ENCODE measurements around the gene CORIN. TPM values are rescaled to one million over a fixed set of nuclear protein-coding genes. Genes with fewer than 3 reads are reported as not detected.

Gene CORIN
- total and polyA plus RNA-seq, 10 of the 15 experiments (the other 5 are each of a cell fraction or from before 2014, with no cell fraction given) = 0.02 to 0.45 (median 0.09) TPM; not detected in 3

- BruUV-seq (replicated peaks) = no TSS peak
- H3K9me3 ChIP-seq (replicated peaks; ENCODE audit: control insufficient read depth, insufficient read depth, low read length) = no peaks in the 10 kb centered on the region
- in situ Hi-C loops (cut with MboI) (no loop called here), intact Hi-C loops (cut with micrococcal nuclease; ENCODE audit: unreplicated experiment) (no loop called here)
- no peak overlapping the region for H3K4me3 ChIP-seq
- no peak overlapping the region for H3K9ac ChIP-seq (ENCODE audit: control insufficient read depth, insufficient read depth, low read length)
- WGBS (ENCODE audit: insufficient coverage, insufficient replicate concordance, low lambda C conversion rate, missing lambda C conversion rate) = 67% methylated on average over 4 of the region's 4 CpGs
- RAD21 ChIA-PET (ENCODE audit: unreplicated experiment) = no interaction called here
- CTCF ChIA-PET = interaction anchor here (0.6 to 1.3 kb wide), 2 partner anchors 37 to 564 kb away, joined by 3 read pairs; no protein-coding TSS in a partner anchor
- DNase-seq (ENCODE audit: low read depth, low spot score) (no peak), FAIRE-seq (no peak), ATAC-seq (no peak)
- H2AFZ ChIP-seq (ENCODE audit: control insufficient read depth, low read depth, low read length) = no peak overlapping the region
- no peaks in the 10 kb centered on the region for H4K20me1 ChIP-seq (ENCODE audit: control insufficient read depth, insufficient read depth)
- H3K27ac ChIP-seq (ENCODE audit: control insufficient read depth, insufficient read depth) = no peak overlapping the region
- no peaks in the 10 kb centered on the region for H3K4me1 ChIP-seq (ENCODE audit: control insufficient read depth, insufficient read depth, low read length)
- SMC1A ChIA-PET (ENCODE audit: uncharacterized antibody, unreplicated experiment) = interaction anchor here (1.5 kb wide), 1 partner anchor 10 kb away, joined by 4 read pairs; no protein-coding TSS in a partner anchor
- H3K36me3 ChIP-seq (ENCODE audit: control insufficient read depth in 2 of 2, insufficient read depth in 2 of 2, low read length in 1 of 2) = no peaks in the 10 kb centered on the region
- H3K27me3 ChIP-seq (replicated peaks in 1 of 2; ENCODE audit: control insufficient read depth in 2 of 2, insufficient read depth in 2 of 2, low read length in 1 of 2) = no peaks in the 10 kb centered on the region
- no peaks in the 10 kb centered on the region for H3K79me2 ChIP-seq (ENCODE audit: control insufficient read depth, insufficient read depth, low read length)
- POLR2A ChIA-PET = no interaction called here
- no peak overlapping the region for H3K4me2 ChIP-seq (ENCODE audit: control insufficient read depth, insufficient read depth)
- TF ChIP-seq CHD1 (IDR thresholded peaks at IDR 0.05; ENCODE audit: low read depth, low read length) (no peak), PAX5 (IDR thresholded peaks at IDR 0.05; ENCODE audit: borderline replicate concordance, low read depth, low read length) (no peak), SREBF2 (IDR thresholded peaks at IDR 0.05; ENCODE audit: low read length) (no peak), IRF5 (IDR thresholded peaks at IDR 0.05; ENCODE audit: borderline replicate concordance) (no peak), POLR2AphosphoS2 (IDR thresholded peaks at IDR 0.05; ENCODE audit: low read depth, low read length) (no peak), CHD2 (IDR thresholded peaks at IDR 0.05; ENCODE audit: borderline replicate concordance, low read depth, low read length) (no peak), SKIL (IDR thresholded peaks at IDR 0.05; ENCODE audit: low read depth, poor library complexity, severe bottlenecking) (no peak), ZNF24 (IDR thresholded peaks at IDR 0.05) (no peak), SREBF1 (IDR thresholded peaks at IDR 0.05; ENCODE audit: low read length) (no peak), CTCF (IDR thresholded peaks at IDR 0.05 in 2 of 3, conservative IDR thresholded peaks at IDR 0.05 in 1 of 3; ENCODE audit: control insufficient read depth in 2 of 3, extremely low read depth in 1 of 3, insufficient read depth in 1 of 3, low read depth in 3 of 3, low read length in 3 of 3) (no peak), ETV6 (conservative IDR thresholded peaks at IDR 0.05 in 1 of 2, IDR thresholded peaks at IDR 0.05 in 1 of 2; ENCODE audit: borderline replicate concordance in 1 of 2, low read depth in 1 of 2) (no peak), MLLT1 (IDR thresholded peaks at IDR 0.05) (no peak), SMARCA5 (IDR thresholded peaks at IDR 0.05) (no peak), SPI1 (IDR thresholded peaks at IDR 0.05; ENCODE audit: borderline replicate concordance, insufficient read depth, low read depth, low read length) (no peak)
Observed at GRCh38 chr4:47631161-47631560, 206.7 kb downstream of the CORIN start.

Data from GM12878 (cell line).